ENCODE results near the gene RASGRF1. TPM values are rescaled to one million over a fixed set of nuclear protein-coding genes. Genes with fewer than 3 reads are reported as not detected.
A peak's percentile ranks its signal among the peaks of the same experiment; 100 is the strongest.
"Not testable (repeated sequence)": the region's sequence is repeated elsewhere in the genome, so short reads cannot be mapped to it uniquely, and the experiment has no call there.

RASGRF1 gene
- total and polyA plus RNA-seq, 5 donors = 0.05 to 0.12 TPM; not detected in 3

DNA sequence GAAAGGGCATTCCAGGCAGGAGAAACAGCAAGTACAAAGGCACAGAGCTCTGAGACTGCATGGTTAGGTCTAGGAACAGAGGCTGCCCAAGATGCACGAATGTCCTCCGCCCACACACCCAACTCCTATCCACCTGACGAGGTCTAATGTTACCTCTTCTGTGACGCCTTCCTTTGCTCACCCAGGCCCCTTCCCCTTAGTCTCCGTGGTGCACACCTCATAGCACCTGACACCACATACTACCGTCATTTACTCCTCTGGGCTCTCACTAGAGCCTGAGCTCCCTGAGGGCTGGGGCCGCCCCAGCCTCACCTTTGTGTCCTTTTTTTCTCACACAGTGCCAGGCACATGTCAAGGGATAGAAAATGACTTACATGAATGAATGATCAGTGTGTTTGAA is 31.0 kb upstream of the RASGRF1 start:
- ATAC-seq = no peak
- Histone ChIP-seq H3K4me1 (ENCODE audit: control insufficient read depth, insufficient read depth, low read length) (no peaks in the 10 kb centered on the region), H3K27me3 (ENCODE audit: control insufficient read depth, insufficient read depth) (no peaks in the 10 kb centered on the region), H3K9me3 (ENCODE audit: control insufficient read depth, low read length) (no peaks in the 10 kb centered on the region), H3K4me3 (ENCODE audit: low read length) (no peak overlapping the region), H3K27ac (ENCODE audit: low read length) (no peak overlapping the region)
- no peak for DNase-seq
- intact Hi-C loops (cut with DNase I) = no loop called here
- 83% methylated on average over 7 of the region's 7 CpGs for WGBS

DNA sequence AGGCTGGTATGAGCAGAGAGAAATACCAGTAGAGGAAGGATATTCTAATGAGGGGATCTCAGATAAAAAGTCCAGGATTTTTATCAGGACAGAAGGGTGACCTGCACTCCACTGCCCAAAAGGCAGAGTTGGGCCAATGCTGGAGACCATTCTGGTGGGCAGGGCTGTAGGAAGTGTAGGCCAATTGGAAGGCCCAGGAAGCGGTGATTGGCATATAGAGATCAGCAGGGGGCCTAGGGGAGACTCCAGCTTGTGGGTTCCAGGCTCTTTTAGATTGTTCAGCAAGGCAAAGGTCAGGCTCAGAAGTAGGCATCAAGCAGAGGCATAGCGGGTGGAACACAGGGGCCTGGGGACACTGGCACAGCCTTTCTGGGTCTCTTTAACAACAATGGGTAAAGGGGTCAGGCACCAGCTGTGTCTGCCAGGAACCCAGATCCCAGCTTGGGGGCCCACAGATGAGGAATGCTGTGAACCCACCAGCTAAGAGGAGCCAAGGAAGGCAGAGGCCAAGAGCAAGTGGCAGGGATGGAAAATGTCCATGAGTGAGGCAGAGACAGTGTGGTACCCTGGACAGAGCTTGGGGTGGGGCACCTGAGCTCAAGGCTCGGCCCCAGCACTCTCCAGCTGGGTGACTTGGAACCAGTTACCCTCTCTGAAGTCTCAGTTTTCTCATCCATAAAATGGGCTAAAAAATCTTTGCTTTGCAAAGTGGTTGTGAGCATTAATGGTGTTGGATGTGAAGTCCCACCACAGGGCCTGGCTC is 27.0 kb upstream of the RASGRF1 start:
- ATAC-seq (no peak), DNase-seq (no peak)
- Histone ChIP-seq H3K4me1 (ENCODE audit: control insufficient read depth, insufficient read depth, low read length) (no peaks in the 10 kb centered on the region), H3K27ac (ENCODE audit: low read length) (no peak overlapping the region), H3K4me3 (ENCODE audit: low read length) (no peak overlapping the region), H3K9me3 (ENCODE audit: control insufficient read depth, low read length) (no peaks in the 10 kb centered on the region), H3K27me3 (ENCODE audit: control insufficient read depth, insufficient read depth) (no peaks in the 10 kb centered on the region)
- WGBS = 68% methylated on average over 3 of the region's 3 CpGs
- intact Hi-C loops (cut with DNase I) = no loop called here

DNA sequence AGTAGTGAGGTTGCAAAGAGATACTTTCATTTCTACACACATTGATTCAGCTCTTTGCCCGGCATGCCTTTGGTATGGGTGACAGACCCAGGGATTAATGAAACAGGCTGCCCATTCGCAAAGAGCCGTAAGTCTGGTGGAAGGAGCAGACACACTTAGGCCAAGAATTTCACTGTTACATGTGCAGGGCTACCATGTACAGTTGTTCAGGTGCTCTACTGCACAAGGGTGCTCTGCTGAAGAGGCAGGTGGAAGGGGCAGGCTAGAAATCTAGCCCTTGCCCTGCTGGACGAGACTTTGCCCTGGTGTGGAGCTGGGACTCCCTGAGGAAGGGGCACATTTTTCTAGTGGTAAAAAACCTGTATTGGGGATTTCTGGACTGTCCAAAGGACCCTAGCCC is 26.2 kb upstream of the RASGRF1 start:
- H3K27ac ChIP-seq (ENCODE audit: low read length) = no peak overlapping the region
- ATAC-seq (no peak), DNase-seq (no peak)
- H3K4me1 ChIP-seq (ENCODE audit: control insufficient read depth, insufficient read depth, low read length) = no peaks in the 10 kb centered on the region
- intact Hi-C loops (cut with DNase I) = no loop called here
- WGBS = 93% methylated on average over 4 of the region's 4 CpGs
- H3K9me3 ChIP-seq (ENCODE audit: control insufficient read depth, low read length) = no peaks in the 10 kb centered on the region
- no peak overlapping the region for H3K4me3 ChIP-seq (ENCODE audit: low read length)
- no peaks in the 10 kb centered on the region for H3K27me3 ChIP-seq (ENCODE audit: control insufficient read depth, insufficient read depth)

DNA sequence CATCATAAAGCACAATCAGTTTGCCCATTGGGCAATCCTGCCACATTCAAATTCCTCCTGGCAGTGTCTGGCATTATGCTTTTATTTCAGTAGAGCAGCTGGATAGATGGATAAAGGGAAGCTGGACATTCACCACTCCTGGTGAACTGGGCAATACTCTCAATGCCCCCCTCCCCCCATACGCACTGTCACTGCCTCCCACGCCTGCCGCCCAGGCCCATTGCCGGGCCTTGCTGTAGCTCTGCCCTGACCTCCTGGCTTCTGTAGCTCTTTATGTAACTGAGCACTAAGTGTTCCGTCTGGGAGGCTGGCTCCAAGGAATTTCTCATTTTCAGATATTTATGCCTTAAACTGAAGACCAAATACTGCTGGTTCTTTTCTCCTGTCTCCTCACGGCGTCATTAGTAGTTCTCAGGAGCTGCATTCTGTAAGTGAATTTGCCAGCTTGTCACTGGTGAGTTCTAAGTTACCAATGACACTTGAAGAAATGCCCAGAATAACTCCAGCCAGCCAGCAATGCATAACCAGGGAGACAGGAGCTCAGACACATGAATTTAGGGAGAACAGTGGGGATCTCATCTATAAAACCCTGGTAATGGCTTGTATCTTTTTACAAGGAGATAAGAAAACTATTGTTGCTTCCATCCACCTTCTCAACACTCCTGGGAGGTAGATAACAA is 25.5 kb upstream of the RASGRF1 start:
- no peak overlapping the region for H3K27ac ChIP-seq (ENCODE audit: low read length)
- peak in 1 of 3 donors; percentile 69 for DNase-seq

DNA sequence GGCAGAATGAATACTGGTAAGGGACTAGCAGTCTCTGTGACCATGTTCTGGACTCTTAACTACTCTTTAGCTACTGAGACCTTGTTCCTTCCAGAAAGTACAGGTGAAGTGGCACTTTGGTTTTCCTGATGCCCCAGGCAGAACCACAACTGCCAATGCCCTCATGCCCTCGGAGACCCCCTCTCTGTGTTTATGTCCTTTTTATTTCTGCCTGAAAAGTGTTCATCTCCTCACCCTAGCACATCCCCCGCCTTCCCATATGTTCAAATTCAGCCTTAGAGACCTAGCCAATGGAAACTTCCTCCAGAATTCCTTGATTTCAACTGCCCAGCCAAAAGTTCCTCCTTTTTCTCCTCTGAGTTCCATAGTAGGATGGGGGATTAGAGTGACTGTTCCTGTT is 23.3 kb upstream of the RASGRF1 start:
- DNase-seq (no peak), ATAC-seq (no peak)
- Histone ChIP-seq H3K9me3 (ENCODE audit: control insufficient read depth, low read length) (no peaks in the 10 kb centered on the region), H3K4me3 (ENCODE audit: low read length) (no peak overlapping the region), H3K27ac (ENCODE audit: low read length) (no peak overlapping the region), H3K4me1 (ENCODE audit: control insufficient read depth, insufficient read depth, low read length) (no peaks in the 10 kb centered on the region), H3K27me3 (ENCODE audit: control insufficient read depth, insufficient read depth) (no peaks in the 10 kb centered on the region)
- intact Hi-C loops (cut with DNase I) = no loop called here
- WGBS = 78% methylated on average over 2 of the region's 2 CpGs

More for the DNA sequence above, 25.5 kb upstream of the RASGRF1 start:
- Histone ChIP-seq H3K4me3 (ENCODE audit: low read length) (no peak overlapping the region), H3K27me3 (ENCODE audit: control insufficient read depth, insufficient read depth) (no peaks in the 10 kb centered on the region), H3K9me3 (ENCODE audit: control insufficient read depth, low read length) (no peaks in the 10 kb centered on the region), H3K4me1 (ENCODE audit: control insufficient read depth, insufficient read depth, low read length) (no peaks in the 10 kb centered on the region)
- 55% methylated on average over 7 of the region's 7 CpGs for WGBS
- peak; percentile 28 to 88 for ATAC-seq
- intact Hi-C loops (cut with DNase I) = no loop called here

DNA sequence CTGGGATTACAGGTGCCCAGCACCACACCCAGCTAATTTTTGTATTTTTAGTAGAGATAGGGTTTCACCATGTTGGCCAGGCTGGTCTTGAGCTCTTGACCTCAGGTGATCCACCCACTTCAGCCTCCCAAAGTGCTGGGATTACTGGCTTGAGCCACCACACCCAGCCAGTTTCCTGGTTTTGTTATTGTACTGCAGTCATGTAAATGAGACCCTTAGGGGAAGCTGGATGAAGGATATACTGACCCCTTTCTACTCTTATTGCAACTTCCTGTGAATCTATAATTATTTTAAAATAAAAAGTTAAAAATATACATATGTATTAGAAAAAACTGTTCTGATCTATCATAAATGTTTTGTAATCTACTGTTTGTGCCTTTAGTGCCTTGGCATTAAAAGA is 20.8 kb upstream of the RASGRF1 start:
- H3K4me3 ChIP-seq (ENCODE audit: low read length); H3K9me3 ChIP-seq (ENCODE audit: control insufficient read depth, low read length); intact Hi-C loops (cut with DNase I): not testable (repeated sequence)

DNA sequence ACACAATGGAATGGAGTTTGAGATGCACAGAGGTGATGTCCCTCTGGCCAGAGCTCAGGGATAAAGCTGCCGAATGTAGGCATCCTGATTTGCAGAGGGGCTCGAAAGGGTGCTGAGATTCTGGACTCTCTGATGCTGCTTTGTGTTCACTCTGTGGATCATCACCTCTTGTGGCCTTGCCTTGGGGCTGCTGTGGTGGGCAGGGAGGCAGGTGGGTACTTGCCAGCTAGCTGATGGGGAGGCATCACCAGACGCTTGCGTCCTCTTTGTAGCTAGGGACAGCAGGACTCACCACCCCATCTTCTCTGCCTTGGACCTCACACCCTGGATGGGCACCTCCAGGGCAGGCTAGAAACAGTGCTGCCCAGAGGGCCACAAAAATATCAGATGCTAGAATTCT is 14.6 kb upstream of the RASGRF1 start:
- Histone ChIP-seq H3K27me3 (ENCODE audit: control insufficient read depth, insufficient read depth) (no peaks in the 10 kb centered on the region), H3K4me3 (ENCODE audit: low read length) (no peak overlapping the region), H3K9me3 (ENCODE audit: control insufficient read depth, low read length) (no peaks in the 10 kb centered on the region), H3K27ac (ENCODE audit: low read length) (no peak overlapping the region), H3K4me1 (ENCODE audit: control insufficient read depth, insufficient read depth, low read length) (no peaks in the 10 kb centered on the region)
- ATAC-seq = no peak
- 91% methylated on average over 4 of the region's 4 CpGs for WGBS
- no peak for DNase-seq
- intact Hi-C loops (cut with DNase I) = no loop called here

More for the DNA sequence above, 20.8 kb upstream of the RASGRF1 start:
- H3K27ac ChIP-seq (ENCODE audit: low read length); H3K4me1 ChIP-seq (ENCODE audit: control insufficient read depth, insufficient read depth, low read length); DNase-seq; ATAC-seq; H3K27me3 ChIP-seq (ENCODE audit: control insufficient read depth, insufficient read depth): not testable (repeated sequence)

DNA sequence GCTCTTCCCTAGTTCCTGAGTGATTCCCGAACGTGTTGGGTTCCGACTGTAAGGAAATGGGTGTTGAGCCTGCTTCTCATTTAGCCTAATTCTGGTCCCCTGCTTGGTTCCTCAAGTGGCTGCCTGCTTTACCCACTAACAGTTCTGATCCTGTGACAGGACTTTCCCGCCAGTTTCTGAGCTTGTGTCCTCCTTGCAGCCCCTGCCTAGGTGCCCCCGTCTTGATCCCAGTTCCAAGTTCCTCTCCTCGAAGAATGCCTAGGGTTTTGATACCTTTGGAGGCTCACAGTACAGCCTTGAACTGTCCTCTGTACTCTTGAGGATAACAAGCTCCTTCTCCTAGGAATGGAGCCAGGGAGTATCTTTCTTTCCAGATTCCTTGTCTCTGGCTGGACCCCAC is 12.0 kb upstream of the RASGRF1 start:
- no peaks in the 10 kb centered on the region for H3K4me1 ChIP-seq (ENCODE audit: control insufficient read depth, insufficient read depth, low read length)
- no peak for DNase-seq
- H3K27me3 ChIP-seq (ENCODE audit: control insufficient read depth, insufficient read depth) = peaks cover 3% of the 10 kb centered on the region
- intact Hi-C loops (cut with DNase I) = no loop called here
- ATAC-seq = no peak
- 82% methylated on average over 6 of the region's 6 CpGs for WGBS
- no peak overlapping the region for H3K27ac ChIP-seq (ENCODE audit: low read length)
- H3K9me3 ChIP-seq (ENCODE audit: control insufficient read depth, low read length) = no peaks in the 10 kb centered on the region
- H3K4me3 ChIP-seq (ENCODE audit: low read length) = no peak overlapping the region

DNA sequence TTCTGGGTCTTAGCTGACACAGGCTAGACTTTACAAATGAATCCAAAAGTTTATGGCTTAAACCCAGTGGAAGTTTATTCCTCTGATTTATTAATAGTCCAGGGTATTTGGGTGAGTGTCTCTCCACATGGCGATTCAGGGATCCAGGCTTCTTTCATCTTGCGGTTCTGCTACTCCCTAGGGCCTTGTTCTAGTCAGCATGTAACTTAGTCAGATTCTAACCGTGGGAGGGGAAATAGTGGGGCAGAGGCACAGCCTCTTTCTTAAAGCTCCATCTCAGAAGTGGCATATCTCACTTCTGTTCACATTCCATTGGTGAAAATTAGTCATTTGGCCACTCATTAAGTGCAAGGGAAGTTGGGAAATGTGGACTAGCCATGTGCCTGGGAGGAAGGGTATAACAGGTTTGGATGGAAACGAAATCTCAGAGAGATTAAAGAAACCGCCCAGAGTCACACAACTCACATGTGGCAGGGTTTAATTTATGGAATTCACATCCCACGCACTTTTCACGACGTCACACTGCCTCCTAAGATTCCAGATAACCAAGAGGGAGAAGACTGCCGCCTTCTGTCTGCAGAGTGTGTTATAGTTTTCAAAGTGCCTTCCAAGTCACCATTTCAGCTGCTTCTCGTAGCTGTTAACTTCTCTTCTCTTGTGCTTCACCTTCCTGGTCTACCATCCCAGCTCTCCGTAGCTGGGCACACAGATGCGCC is 11.4 kb upstream of the RASGRF1 start:
- 56% methylated on average over 12 of the region's 12 CpGs for WGBS
- H3K27me3 ChIP-seq (ENCODE audit: control insufficient read depth, insufficient read depth) = peaks cover 3% of the 10 kb centered on the region
- DNase-seq (no peak), ATAC-seq (no peak)
- intact Hi-C loops (cut with DNase I) = no loop called here
- H3K4me3 ChIP-seq (ENCODE audit: low read length) = no peak overlapping the region
- no peaks in the 10 kb centered on the region for H3K4me1 ChIP-seq (ENCODE audit: control insufficient read depth, insufficient read depth, low read length)
- no peak overlapping the region for H3K27ac ChIP-seq (ENCODE audit: low read length)
- no peaks in the 10 kb centered on the region for H3K9me3 ChIP-seq (ENCODE audit: control insufficient read depth, low read length)

DNA sequence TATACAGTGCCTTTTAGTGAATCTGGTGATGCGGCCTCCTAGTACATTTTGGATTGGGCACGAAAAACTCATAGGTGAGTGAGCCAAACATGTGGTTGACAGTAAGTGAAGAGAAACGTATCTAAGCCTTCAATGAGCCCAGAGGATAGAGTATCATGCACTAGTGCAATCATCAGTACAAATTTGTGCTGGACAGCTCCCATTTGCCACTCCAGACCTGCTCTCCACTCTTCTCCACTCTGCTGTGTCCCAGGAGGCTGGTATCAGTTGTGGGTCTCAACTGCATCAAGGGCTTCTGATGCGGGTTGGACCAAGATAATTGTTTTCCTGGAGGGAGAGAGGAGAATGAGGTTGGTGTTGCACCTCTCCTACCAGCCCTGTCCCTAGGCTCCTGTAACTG is 9.1 kb upstream of the RASGRF1 start:
- Histone ChIP-seq H3K4me1 (ENCODE audit: control insufficient read depth, insufficient read depth, low read length) (no peaks in the 10 kb centered on the region), H3K27me3 (ENCODE audit: control insufficient read depth, insufficient read depth) (peaks cover 3% of the 10 kb centered on the region), H3K9me3 (ENCODE audit: control insufficient read depth, low read length) (no peaks in the 10 kb centered on the region), H3K27ac (ENCODE audit: low read length) (no peak overlapping the region), H3K4me3 (ENCODE audit: low read length) (no peak overlapping the region)
- 59% methylated on average over 4 of the region's 4 CpGs for WGBS
- intact Hi-C loops (cut with DNase I) = no loop called here
- ATAC-seq = no peak
- no peak for DNase-seq

DNA sequence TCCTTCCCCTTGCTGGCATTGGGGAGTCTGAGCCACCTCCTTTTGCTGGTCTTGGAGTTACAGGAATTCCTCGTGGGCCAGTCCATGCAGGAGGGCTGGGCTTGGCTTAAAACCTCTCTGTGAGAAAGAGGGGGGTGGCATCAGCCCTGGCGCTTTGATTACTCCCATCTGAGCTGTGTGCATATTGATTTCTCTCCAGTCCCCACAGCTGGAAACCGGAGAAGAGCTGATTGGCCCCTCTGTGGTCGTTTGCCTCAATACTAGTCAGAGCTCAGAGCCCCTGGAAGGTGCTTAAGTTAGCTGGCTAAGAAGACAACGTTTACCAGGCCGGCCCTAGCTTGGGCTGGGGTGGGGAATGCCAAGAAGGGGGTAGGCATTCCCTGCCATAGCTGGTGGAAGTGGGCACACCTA is 4.0 kb upstream of the RASGRF1 start:
- H3K27ac ChIP-seq (ENCODE audit: low read length) = no peak overlapping the region
- H3K4me1 ChIP-seq (ENCODE audit: control insufficient read depth, insufficient read depth, low read length) = no peaks in the 10 kb centered on the region
- H3K27me3 ChIP-seq (ENCODE audit: control insufficient read depth, insufficient read depth) = peaks cover 3% of the 10 kb centered on the region
- WGBS = 23% methylated on average over 6 of the region's 6 CpGs
- DNase-seq (no peak), ATAC-seq (no peak)
- no peaks in the 10 kb centered on the region for H3K9me3 ChIP-seq (ENCODE audit: control insufficient read depth, low read length)
- no peak overlapping the region for H3K4me3 ChIP-seq (ENCODE audit: low read length)
- intact Hi-C loops (cut with DNase I) = no loop called here

All from right cardiac atrium (tissue), 5 donors.